Right forelimb (tissue), 1 donor: ENCODE measurements around the gene CFHR5.
"Not testable (repeated sequence)": the region's sequence is repeated elsewhere in the genome, so short reads cannot be mapped to it uniquely, and the experiment has no call there.

Experiments
- DNase-seq: peaks from one replicate; pipeline ENCODE4 v3.0.0-alpha.2; 2018

CFHR5 gene

GRCh38 chr1:197024460-197024859 is 47.1 kb downstream of the CFHR5 start:
- DNase-seq, result no peak

GRCh38 chr1:197027359-197027758 is 50.0 kb downstream of the CFHR5 start:
- no peak for DNase-seq

DNA sequence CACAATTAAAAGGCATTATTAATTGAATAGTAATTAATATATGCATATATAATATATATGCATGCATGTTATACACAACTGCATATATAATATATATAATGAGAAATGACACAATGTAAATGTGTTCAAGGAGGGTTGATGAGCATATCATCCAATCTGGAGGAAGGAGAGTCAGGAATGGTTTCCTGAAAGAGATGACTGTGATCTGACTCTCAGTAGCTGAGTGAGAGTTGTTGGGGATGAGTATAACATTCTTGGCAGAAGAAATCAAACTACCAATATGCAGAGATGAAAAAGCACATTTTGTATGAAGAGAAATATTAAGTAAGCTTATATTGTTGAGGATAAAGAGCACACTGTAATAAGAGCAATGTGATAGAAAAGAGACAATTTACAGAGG is 52.4 kb downstream of the CFHR5 start:
- DNase-seq, result no peak

DNA sequence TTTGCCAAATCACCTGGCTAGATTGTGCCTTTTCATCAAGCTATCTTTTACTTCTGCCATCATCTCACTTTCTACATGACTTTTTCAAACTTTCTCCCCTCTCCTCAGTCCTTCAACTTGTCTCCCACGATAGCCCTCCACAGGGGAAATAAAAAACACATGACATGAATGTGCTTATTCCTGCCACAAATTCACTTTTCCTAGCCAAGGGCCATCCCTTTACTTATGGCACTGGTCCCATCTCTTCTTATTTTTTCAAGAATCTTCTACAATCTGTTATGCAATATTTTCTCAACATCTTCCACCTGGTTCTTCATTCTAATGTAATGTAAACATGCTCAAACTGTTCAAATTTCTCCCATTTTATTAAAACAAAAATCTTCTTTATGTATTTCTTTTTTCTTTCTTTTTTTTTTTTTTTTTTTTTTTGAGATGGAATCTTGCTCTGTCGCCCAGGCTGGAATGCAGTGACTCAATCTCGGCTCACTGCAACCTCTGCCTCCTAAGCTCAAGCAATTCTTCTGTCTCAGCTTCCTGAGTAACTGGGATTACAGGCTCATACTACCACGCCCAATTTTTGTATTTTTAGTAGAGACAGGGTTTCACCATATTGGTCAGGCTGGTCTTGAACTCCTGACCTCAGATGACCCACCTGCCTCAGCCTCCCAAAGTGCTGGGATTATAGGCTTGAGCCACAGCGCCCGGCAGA is 57.4 kb downstream of the CFHR5 start:
- DNase-seq, result not testable (repeated sequence)

DNA sequence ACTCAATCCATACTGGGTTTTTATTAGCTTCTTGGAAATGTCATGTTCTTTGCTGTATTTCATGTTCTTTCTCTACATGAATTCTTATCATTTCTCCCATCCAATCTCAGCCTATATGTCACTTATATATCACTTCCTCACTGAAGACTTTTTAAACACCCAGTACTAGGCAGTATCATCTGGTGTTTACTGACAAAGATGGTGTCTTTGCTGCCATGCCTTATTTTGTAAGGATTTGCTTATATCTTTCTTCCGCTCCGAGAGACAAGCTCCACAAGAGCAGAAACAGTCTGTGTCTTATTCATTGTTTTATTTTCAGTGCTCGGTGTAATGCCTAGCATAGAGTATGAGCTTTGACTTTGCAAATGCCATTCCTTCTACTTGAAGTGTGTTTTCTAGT is 59.5 kb downstream of the CFHR5 start:
- DNase-seq, result no peak

- DNase-seq, result no peak
Measured at GRCh38 chr1:197041486-197042353, 64.4 kb downstream of the CFHR5 start.

DNA sequence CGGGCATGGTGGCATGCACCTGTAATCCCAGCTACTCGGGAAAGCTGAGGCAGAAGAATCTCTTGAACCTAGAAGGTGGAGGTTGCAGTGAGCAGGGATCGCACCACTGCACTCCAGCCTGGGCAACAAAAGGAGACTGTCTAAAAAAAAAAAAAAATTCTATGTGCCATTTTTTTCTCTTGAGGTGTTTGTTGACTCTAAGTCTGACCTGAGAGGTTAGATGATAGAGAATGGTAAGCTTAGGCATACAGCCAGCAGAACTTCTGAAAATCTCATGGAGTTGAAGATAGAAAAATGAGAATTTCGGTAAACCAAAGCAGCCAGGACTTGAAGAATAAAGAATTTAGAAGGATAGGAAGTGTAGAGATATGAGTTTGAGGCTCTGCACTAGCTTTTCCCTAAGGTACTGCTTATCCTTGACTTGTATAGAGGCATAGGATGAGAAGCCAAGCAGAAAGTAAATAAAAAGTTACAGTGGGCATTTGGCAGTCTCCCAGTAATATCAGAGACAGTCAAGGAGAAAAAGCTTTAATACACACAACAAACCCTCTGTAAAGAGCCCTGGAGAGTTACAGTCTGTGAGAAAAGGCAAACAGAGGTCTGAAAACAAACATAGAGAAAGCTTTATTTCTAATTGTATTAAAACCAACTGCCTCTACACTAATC is 65.5 kb downstream of the CFHR5 start:
- no peak for DNase-seq

DNA sequence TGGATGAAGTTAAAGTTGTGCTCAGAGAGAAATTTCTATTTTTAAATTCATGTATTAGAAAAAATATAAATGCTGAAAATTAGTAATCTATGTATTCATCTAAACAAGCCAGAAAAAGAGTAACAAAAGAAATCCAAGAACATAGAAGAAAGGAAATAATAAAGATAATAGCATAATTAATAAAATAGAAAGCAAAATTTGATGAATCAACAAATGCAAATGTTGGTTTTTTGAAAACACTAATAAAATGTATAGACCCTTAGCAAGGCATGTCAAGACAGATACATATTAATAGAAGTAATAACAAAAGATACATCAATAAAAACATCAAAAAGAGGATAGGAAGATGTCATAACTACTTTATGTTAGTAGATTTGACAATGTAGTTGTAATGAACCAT is 71.7 kb downstream of the CFHR5 start:
- no peak for DNase-seq
